GM18499 (cell line): Measurements from ENCODE around the gene MRPL39.

ENCODE experiments used
- ATAC-seq: cut with Tn5 transposase; IDR thresholded peaks from one replicate; pipeline ENCODE4 v1.9.1; 2021; ENCODE audit warnings: moderate number of reproducible peaks; ENCODE audit not compliant: insufficient read depth, unreplicated experiment

MRPL39 gene

DNA sequence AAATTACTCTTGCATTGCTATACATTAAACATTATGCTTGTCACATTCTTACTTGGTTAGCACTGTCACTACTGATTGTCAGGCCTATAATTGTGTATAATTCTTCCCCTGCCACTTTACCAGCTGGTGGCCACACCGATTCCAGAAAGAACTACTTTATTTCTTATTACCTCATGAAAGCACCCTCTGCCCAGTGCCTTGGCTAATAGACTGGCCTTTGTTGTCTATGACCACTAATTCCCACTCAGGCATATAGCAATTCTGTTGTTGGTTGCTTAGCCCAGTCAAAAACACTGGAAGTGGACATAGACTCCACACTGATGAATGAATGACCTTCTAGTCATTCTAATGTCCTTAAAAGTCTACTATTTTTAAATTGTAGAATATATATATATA is 35.6 kb downstream of the MRPL39 start:
- ATAC-seq = no peak

DNA sequence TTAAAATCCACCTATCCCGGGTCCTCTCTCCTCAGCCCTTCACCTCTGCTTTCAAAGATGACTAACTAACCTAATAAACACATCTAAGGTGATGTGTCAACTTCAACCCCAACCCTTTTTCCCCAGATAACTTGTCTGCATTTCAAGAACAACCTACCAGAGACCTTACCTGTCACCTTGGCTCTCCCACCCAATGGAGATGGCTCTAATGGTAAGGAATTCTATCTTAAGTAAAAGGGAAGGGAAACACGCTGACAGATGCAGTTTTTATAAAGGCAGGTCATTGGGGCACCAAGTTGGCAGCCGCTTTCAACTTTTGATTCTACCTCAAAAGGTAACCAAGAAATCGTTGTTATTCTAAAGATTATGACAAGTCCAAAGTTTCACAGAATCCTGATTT is 37.6 kb downstream of the MRPL39 start:
- no peak for ATAC-seq

GRCh38 chr21:25569084-25569483 is 38.2 kb downstream of the MRPL39 start:
- no peak for ATAC-seq

DNA sequence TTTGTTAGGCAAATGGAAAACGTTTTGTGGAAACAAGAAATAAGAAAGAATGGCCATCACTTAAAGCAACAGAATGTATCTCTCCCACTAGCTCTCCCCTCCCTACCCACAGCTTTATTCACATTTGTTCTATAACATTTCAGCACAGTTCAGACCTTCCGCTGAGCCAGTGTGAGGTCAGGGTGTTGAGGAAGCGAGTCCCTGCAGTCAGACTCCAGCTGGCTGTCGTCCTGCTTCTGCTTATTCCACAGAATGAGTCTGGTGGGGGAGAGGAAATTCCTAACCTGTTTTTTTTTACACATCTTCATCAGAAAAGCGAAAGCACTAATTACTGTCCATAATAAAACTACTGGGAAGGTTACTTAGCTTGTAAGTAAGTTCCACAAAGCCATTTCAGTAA is 39.0 kb downstream of the MRPL39 start:
- ATAC-seq = no peak

DNA sequence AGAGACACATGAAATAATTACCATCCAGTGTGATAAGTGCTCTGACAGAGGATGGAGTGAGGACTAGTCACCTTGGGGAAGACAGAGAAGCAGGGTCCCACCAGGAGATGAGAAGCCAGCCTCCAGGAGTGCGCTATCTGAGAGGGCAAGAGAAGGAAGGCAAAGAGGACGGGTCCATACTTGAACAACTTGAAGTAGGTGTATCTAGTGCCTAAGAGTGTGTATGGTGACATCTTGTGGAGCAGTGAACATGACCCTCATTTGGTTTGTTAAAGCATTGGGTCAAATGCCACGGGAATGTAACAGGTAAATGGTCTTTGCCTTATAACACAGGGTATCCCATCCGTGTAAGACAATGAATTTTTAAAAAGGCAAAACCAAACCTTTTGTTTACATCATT is 39.8 kb downstream of the MRPL39 start:
- no peak for ATAC-seq

DNA sequence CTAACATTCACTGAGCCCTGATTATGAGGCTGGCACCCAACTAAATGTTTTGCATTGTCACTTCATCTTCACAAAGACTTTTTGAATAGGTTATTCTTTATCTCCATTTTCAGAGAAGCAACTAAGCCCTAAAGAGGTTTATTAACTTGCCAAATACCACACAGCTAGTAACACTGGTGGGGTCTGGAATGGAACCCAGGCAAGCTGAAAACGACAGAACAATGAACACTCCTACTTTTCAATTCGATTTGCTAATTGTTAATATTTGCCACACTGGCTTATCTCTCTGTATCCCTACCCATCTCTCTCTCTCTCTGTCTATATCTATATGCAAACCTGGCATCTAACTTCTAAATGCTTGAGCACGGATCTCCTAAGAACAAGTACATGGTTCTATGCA is 40.6 kb downstream of the MRPL39 start:
- ATAC-seq = no peak

DNA sequence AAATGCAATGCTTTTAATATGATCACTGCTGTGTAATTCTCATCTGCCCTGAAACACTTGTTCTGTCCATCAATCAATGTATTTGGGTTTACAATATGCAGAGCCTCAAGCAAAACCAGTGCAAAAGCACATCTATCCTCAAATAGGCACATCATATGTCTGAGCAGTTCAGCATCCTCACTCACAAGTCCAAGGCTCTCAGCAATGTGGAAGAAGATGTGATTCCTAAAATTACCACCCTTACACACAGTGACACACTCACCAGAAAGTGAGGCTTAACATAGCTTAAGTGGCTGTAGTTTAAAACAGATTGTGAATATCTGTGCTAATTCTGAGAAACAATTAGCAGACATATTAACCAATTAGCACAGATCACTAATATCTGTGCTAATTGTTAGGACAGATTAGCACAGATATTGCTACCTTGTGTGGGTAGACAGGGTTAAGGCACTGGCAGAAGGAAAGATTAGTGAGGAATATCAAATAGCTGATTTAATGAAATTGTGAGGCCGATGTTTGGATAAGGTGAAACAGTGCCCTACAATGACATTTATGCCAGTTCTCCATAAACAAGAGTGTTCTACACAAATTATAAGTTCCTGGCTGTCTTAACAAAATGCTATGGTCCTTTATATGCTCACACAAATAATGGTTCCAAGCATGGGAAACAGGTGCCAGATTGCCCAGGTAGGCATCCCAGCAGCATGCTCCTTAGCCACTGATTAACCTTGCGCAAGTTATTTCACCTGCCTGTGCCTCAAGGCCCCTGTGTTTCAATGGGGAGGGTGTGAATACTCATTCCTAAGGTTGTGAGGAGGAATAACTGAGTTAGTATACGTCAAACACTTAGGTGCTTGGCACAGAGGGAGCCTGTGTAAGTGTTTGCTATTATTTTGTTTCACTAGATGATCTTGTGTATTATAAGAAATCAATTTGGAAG is 41.7 kb downstream of the MRPL39 start:
- no peak for ATAC-seq

- no peak for ATAC-seq
These were observed 42.8 kb downstream of the MRPL39 start for GRCh38 chr21:25564349-25564948.

- ATAC-seq = peak; percentile 32
These were observed 43.7 kb downstream of the MRPL39 start for GRCh38 chr21:25563361-25564116.

DNA sequence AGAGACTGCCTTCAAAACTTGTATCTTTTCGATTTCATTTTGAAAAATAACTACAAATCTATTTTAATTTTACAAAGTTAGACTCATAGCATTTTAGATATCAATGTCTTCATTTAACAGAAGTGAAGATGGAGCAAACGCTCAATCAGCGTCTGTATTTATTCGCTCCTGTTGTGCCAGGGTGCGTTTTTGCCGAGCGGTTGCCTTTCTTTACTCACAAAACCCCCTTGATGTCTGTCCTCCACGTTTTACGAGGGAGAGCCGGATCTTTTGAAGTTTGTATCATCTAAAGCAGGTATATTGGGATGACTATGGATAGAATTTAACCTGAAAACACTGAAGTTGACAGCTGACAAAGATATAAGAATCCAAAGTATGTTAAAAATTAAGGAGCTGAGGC is 44.6 kb downstream of the MRPL39 start:
- ATAC-seq = no peak

DNA sequence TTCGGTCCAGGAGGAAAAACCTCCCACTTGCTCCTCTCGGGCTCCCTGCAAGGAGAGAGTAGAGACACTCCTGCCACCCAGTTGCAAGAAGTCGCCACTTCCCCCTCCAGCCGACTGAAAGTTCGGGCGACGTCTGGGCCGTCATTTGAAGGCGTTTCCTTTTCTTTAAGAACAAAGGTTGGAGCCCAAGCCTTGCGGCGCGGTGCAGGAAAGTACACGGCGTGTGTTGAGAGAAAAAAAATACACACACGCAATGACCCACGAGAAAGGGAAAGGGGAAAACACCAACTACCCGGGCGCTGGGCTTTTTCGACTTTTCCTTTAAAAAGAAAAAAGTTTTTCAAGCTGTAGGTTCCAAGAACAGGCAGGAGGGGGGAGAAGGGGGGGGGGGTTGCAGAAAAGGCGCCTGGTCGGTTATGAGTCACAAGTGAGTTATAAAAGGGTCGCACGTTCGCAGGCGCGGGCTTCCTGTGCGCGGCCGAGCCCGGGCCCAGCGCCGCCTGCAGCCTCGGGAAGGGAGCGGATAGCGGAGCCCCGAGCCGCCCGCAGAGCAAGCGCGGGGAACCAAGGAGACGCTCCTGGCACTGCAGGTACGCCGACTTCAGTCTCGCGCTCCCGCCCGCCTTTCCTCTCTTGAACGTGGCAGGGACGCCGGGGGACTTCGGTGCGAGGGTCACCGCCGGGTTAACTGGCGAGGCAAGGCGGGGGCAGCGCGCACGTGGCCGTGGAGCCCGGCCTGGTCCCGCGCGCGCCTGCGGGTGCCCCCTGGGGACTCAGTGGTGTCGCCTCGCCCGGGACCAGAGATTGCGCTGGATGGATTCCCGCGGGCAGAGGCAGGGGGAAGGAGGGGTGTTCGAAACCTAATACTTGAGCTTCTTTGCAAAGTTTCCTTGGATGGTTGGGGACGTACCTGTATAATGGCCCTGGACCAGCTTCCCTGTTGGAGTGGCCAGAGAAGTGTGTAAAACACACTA is 45.3 kb downstream of the MRPL39 start:
- no peak for ATAC-seq

- no peak for ATAC-seq
These were observed 46.4 kb downstream of the MRPL39 start for GRCh38 chr21:25560891-25561290.

- no peak for ATAC-seq
These were observed 47.0 kb downstream of the MRPL39 start for GRCh38 chr21:25560271-25560685.

DNA sequence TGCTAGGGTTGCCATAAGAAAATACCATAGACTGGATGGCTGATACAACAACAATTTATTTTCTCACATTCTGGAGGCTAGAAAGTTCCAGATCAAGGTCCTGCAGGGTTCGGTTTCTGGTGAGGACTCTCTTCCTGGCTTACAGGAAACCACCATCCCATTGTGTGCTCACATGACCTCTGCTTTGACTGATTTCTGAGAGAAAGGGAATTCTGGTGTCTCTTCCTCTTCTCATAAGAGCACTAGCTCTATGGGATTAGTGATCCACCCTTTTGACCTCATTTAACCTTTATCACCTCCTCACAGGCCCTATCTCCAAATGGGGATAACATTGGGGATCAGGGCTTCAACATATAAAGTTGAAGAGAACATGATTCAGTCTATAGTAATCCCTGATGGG is 47.5 kb downstream of the MRPL39 start:
- ATAC-seq = no peak

GRCh38 chr21:25558123-25558522 is 49.2 kb downstream of the MRPL39 start:
- no peak for ATAC-seq

GRCh38 chr21:25557180-25557579 is 50.1 kb downstream of the MRPL39 start:
- no peak for ATAC-seq

GRCh38 chr21:25556091-25556490 is 51.2 kb downstream of the MRPL39 start:
- no peak for ATAC-seq

- no peak for ATAC-seq
These were observed 51.8 kb downstream of the MRPL39 start for GRCh38 chr21:25555492-25555891.

- no peak for ATAC-seq
These were observed 54.4 kb downstream of the MRPL39 start for GRCh38 chr21:25552856-25553255.

DNA sequence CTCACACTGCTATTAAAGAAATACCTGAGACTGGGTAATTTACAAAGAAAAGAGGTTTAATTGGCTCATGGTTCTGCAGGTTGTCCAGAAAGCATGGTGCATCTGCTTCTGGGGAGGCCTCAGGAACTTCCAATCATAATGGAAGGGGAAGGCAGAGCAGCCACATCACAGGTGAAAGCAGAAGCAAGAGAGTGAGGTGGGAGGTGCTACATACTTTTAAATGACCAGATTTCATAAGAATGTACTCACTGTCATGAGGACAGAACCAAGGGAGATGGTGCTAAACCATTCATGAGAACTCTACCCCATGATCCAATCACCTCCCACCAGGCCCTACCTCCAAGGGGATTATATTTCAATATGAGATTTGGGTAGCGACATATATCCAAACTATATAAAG is 55.7 kb downstream of the MRPL39 start:
- no peak for ATAC-seq
